ENCODE measurements around the gene AK8.
"Not testable (repeated sequence)": the region's sequence is repeated elsewhere in the genome, so short reads cannot be mapped to it uniquely, and the experiment has no call there.

The AK8 gene

GRCh38 chr9:132722564-132723065 is 155.5 kb downstream of the AK8 start:
- TF ChIP-seq CTCF (IDR thresholded peaks at IDR 0.05; ENCODE audit: low read depth, low read length): no peak
- H3K9me3 ChIP-seq (ENCODE audit: severe bottlenecking): no peaks in the 10 kb centered on the region
- no peaks in the 10 kb centered on the region for H3K36me3 ChIP-seq
- H3K27me3 ChIP-seq (ENCODE audit: insufficient read depth, low read depth, severe bottlenecking): no peaks in the 10 kb centered on the region
- H3K4me3 ChIP-seq (ENCODE audit: low read depth, low read length): no peak overlapping the region
- DNase-seq: no peak
- no peak overlapping the region for H3K27ac ChIP-seq

DNA sequence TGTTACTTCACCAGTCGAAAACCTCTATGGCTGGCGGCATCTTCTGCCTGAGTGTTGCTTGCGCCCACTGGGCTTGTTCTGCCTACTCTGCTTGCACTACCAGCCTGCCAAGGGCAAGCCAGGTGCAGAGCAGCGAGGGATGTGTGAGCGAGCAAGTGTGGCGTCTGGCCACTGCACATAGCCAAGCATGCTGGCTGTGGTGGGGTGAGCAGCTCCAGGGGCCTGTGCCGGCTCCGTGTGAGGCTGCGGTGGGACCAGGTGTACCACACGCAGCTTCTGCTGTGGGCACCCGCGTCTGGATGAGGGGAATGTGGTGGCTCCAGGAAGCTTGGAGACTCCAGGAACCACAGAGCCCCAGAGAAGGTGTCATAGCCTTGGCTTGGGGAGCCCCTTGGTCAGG is 156.4 kb downstream of the AK8 start:
- DNase-seq: no peak
- H3K36me3 ChIP-seq: no peaks in the 10 kb centered on the region
- H3K9me3 ChIP-seq (ENCODE audit: severe bottlenecking): no peaks in the 10 kb centered on the region
- TF ChIP-seq CTCF (IDR thresholded peaks at IDR 0.05; ENCODE audit: low read depth, low read length): no peak
- H3K4me3 ChIP-seq (ENCODE audit: low read depth, low read length): no peak overlapping the region
- no peak overlapping the region for H3K27ac ChIP-seq
- no peaks in the 10 kb centered on the region for H3K27me3 ChIP-seq (ENCODE audit: insufficient read depth, low read depth, severe bottlenecking)

DNA sequence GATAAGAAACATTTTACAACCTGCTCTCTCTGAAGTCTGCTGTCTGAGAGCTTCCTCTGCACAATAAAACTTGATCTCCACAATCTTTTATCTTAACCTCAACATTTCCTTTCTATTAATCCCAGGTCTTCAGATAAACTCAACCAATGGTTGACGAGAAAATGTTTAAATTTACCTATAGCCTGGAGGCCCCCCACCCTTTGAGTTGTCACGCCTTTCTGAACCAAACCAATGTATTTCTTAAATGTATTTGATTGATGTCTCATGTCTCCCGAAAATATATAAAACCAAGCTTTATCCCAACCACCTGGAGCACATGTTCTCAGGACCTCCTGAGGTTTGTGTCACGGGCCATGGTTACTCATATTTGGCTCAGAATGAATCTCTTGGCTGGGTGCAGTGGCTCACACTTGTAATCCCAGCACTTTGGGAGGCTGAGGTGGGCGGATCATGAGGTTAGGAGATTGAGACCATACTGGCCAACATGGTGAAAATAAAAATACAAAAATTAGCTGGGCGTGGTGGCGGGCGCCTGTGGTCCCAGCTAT is 159.6 kb downstream of the AK8 start:
- not testable (repeated sequence) for DNase-seq; H3K27me3 ChIP-seq (ENCODE audit: insufficient read depth, low read depth, severe bottlenecking); H3K27ac ChIP-seq; H3K36me3 ChIP-seq; H3K4me3 ChIP-seq (ENCODE audit: low read depth, low read length); H3K9me3 ChIP-seq (ENCODE audit: severe bottlenecking)

GRCh38 chr9:132717326-132717945 is 160.6 kb downstream of the AK8 start:
- Histone ChIP-seq H3K4me3 (ENCODE audit: low read depth, low read length) (no peak overlapping the region), H3K27ac (no peak overlapping the region), H3K36me3 (no peaks in the 10 kb centered on the region), H3K27me3 (ENCODE audit: insufficient read depth, low read depth, severe bottlenecking) (no peaks in the 10 kb centered on the region), H3K9me3 (ENCODE audit: severe bottlenecking) (no peaks in the 10 kb centered on the region)
- no peak for TF ChIP-seq CTCF (IDR thresholded peaks at IDR 0.05; ENCODE audit: low read depth, low read length)
- DNase-seq: no peak

DNA sequence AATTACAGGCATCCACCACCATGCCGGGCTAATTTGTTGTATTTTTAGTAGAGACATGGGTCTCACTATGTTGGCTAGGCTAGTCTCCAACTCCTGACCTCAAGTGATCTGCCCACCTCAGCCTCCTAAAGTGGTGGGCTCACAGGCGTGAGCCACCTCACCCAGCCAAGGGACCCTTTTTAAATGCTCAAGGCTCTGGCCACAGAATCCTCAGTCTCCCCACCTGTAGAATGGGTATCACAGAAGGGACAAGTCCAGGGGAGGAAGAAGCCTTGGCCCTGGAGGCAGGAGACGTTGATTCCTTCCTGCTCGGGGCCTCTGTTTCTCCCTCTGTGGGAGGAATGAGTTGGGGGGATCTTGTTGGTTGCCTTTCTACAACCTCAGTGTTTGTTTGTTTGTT is 162.1 kb downstream of the AK8 start:
- TF ChIP-seq CTCF (IDR thresholded peaks at IDR 0.05; ENCODE audit: low read depth, low read length): no peak
- Histone ChIP-seq H3K9me3 (ENCODE audit: severe bottlenecking) (peaks cover 3% of the 10 kb centered on the region), H3K4me3 (ENCODE audit: low read depth, low read length) (no peak overlapping the region), H3K27ac (no peak overlapping the region), H3K27me3 (ENCODE audit: insufficient read depth, low read depth, severe bottlenecking) (no peaks in the 10 kb centered on the region), H3K36me3 (no peaks in the 10 kb centered on the region)
- no peak for DNase-seq

DNA sequence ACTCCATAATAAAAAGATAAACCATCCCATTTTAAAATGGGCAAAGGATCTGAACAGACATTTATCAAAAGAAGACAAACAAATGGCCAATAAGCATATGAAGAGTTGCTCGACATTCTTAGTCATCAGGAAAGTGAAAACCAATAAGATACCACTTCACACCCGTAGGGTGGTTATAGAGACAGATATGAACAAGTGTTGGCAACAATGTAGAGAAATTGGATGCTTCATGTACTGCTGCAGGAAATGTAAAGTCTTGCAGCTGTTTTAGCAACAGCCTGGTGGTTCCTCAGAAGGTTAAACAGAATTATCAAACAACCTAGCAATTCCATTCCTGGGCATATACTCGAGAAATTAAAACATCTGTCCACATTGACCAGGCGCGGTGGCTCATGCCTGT is 165.3 kb downstream of the AK8 start:
- no peak for DNase-seq
- Histone ChIP-seq H3K27me3 (ENCODE audit: insufficient read depth, low read depth, severe bottlenecking) (no peaks in the 10 kb centered on the region), H3K27ac (no peak overlapping the region)

More for the DNA sequence above, 165.3 kb downstream of the AK8 start:
- Histone ChIP-seq H3K36me3 (no peaks in the 10 kb centered on the region), H3K4me3 (ENCODE audit: low read depth, low read length) (no peak overlapping the region), H3K9me3 (ENCODE audit: severe bottlenecking) (peaks cover 3% of the 10 kb centered on the region)
- no peak for TF ChIP-seq CTCF (IDR thresholded peaks at IDR 0.05; ENCODE audit: low read depth, low read length)
